BE2C (cell line): ENCODE results near the gene DNTTIP2.
"Not testable (repeated sequence)": the region's sequence is repeated elsewhere in the genome, so short reads cannot be mapped to it uniquely, and the experiment has no call there.

Experiments
- DNase-seq: peaks from one replicate; pipeline ENCODE4 v3.0.0-alpha.2; 2020
- H3K27me3 ChIP-seq: fragments of 250-450 bp; sonication (Bioruptor Pico); 2 replicates; pipeline ENCODE4 v1.5.1; 2020; ENCODE audit warnings: mild to moderate bottlenecking
- H3K36me3 ChIP-seq: fragments of 250-450 bp; sonication (Bioruptor Pico); 2 replicates; pipeline ENCODE4 v1.5.1; 2020; ENCODE audit warnings: mild to moderate bottlenecking
- H3K4me1 ChIP-seq: fragments of 250-450 bp; sonication (Bioruptor Pico); 2 replicates; pipeline ENCODE4 v1.5.1; 2020
- H3K4me3 ChIP-seq: 2 replicates; pipeline ENCODE4 v1.5.1; 2011; ENCODE audit warnings: low read depth, low read length
- H3K9me3 ChIP-seq: fragments of 250-450 bp; sonication (Bioruptor Pico); 2 replicates; pipeline ENCODE4 v1.5.1; 2020
- CTCF ChIP-seq: IDR thresholded peaks from 2 replicates; pipeline ENCODE4 v1.5.1; 2012; ENCODE audit warnings: mild to moderate bottlenecking, low read depth, low read length

DNTTIP2 gene

GRCh38 chr1:93871366-93871765, 7.6 kb downstream of the DNTTIP2 start:
- H3K36me3 ChIP-seq, result peaks cover 44% of the 10 kb centered on the region

GRCh38 chr1:93869653-93870052, 9.4 kb downstream of the DNTTIP2 start:
- Histone ChIP-seq H3K9me3 (no peaks in the 10 kb centered on the region), H3K4me1 (no peaks in the 10 kb centered on the region), H3K36me3 (peaks cover 41% of the 10 kb centered on the region), H3K27me3 (no peaks in the 10 kb centered on the region), H3K4me3 (no peak overlapping the region)
- no peak for DNase-seq
- TF ChIP-seq CTCF, result no peak

More at GRCh38 chr1:93871366-93871765, 7.6 kb downstream of the DNTTIP2 start:
- no peak for DNase-seq
- no peaks in the 10 kb centered on the region for H3K27me3 ChIP-seq
- no peak overlapping the region for H3K4me3 ChIP-seq
- no peaks in the 10 kb centered on the region for H3K9me3 ChIP-seq
- H3K4me1 ChIP-seq, result no peaks in the 10 kb centered on the region
- TF ChIP-seq CTCF, result no peak

- not testable (repeated sequence) for H3K9me3 ChIP-seq, DNase-seq, H3K4me3 ChIP-seq, H3K4me1 ChIP-seq, H3K27me3 ChIP-seq
- H3K36me3 ChIP-seq, result peaks cover 31% of the 10 kb centered on the region
Observed at GRCh38 chr1:93868492-93868891, 10.5 kb downstream of the DNTTIP2 start.

- H3K4me3 ChIP-seq, result no peak overlapping the region
- TF ChIP-seq CTCF, result no peak
- no peaks in the 10 kb centered on the region for H3K4me1 ChIP-seq
- DNase-seq, result no peak
- no peaks in the 10 kb centered on the region for H3K9me3 ChIP-seq
- no peaks in the 10 kb centered on the region for H3K27me3 ChIP-seq
- peaks cover 10% of the 10 kb centered on the region for H3K36me3 ChIP-seq
Observed at GRCh38 chr1:93865253-93865652, 13.8 kb downstream of the DNTTIP2 start.

- Histone ChIP-seq H3K4me3 (no peak overlapping the region), H3K4me1 (no peaks in the 10 kb centered on the region), H3K27me3 (no peaks in the 10 kb centered on the region), H3K9me3 (no peaks in the 10 kb centered on the region), H3K36me3 (peaks cover 3% of the 10 kb centered on the region; the same call in 1 of the 2 replicates)
- no peak for TF ChIP-seq CTCF
- no peak for DNase-seq
Observed at GRCh38 chr1:93864175-93864574, 14.8 kb downstream of the DNTTIP2 start.

GRCh38 chr1:93857653-93858052, 21.4 kb downstream of the DNTTIP2 start:
- not testable (repeated sequence) for H3K27me3 ChIP-seq, H3K36me3 ChIP-seq, DNase-seq, H3K4me3 ChIP-seq, H3K4me1 ChIP-seq, H3K9me3 ChIP-seq

GRCh38 chr1:93855983-93856382, 23.0 kb downstream of the DNTTIP2 start:
- DNase-seq, H3K27me3 ChIP-seq: not testable (repeated sequence)

GRCh38 chr1:93853940-93854339, 25.1 kb downstream of the DNTTIP2 start:
- no peak for DNase-seq
- Histone ChIP-seq H3K27me3 (no peaks in the 10 kb centered on the region), H3K4me1 (no peaks in the 10 kb centered on the region), H3K4me3 (no peak overlapping the region), H3K36me3 (no peaks in the 10 kb centered on the region), H3K9me3 (no peaks in the 10 kb centered on the region)
- no peak for TF ChIP-seq CTCF

More at GRCh38 chr1:93855983-93856382, 23.0 kb downstream of the DNTTIP2 start:
- H3K9me3 ChIP-seq, H3K4me1 ChIP-seq, H3K36me3 ChIP-seq, H3K4me3 ChIP-seq: not testable (repeated sequence)
